Heart left ventricle (tissue), 16 donors: Measurements from ENCODE around the gene PARD3. TPM values are rescaled to one million over a fixed set of nuclear protein-coding genes. Genes with fewer than 3 reads are reported as not detected.

ENCODE experiments used
- ATAC-seq, 4 donors: fragments of 200-7000 bp; cut with Tn5 transposase; one replicate each; pipeline ENCODE4 v1.9.1; 2020 to 2022; ENCODE audit warnings: moderate library complexity in 4 of 4, mild to moderate bottlenecking in 3 of 4, moderate number of reproducible peaks in 1 of 4
- DNase-seq, 5 donors: peaks; one replicate each; pipeline ENCODE4 v3.0.0-alpha.2; 2020
- H3K27ac ChIP-seq, 12 donors: fragments of 200-600 bp; sonication (generic) in 4 of 12; one replicate each; pipeline versions ENCODE4 v1.5.0 to v1.8.0; 2016 to 2022; ENCODE audit warnings: mild to moderate bottlenecking in 2 of 12
- H3K27me3 ChIP-seq, 9 donors: fragments of 200-600 bp; sonication (generic) in 2 of 9; one replicate each; pipeline versions ENCODE4 v1.5.1 to v1.8.0; 2016 to 2022; ENCODE audit warnings: mild to moderate bottlenecking in 3 of 9
- H3K36me3 ChIP-seq, 9 donors: fragments of 200-600 bp; sonication (generic) in 2 of 9; one replicate each; pipeline versions ENCODE4 v1.5.0 to v1.8.0; 2018 to 2022; ENCODE audit warnings: mild to moderate bottlenecking in 2 of 9
- H3K4me1 ChIP-seq, 12 donors: fragments of 200-600 bp; sonication (generic) in 4 of 12; one replicate each; pipeline versions ENCODE4 v1.5.0 to v1.8.0; 2016 to 2022; ENCODE audit warnings: mild to moderate bottlenecking in 3 of 12
- H3K4me3 ChIP-seq, 12 donors: fragments of 200-600 bp; sonication (generic) in 4 of 12; one replicate each; pipeline versions ENCODE4 v1.5.0 to v1.8.0; 2017 to 2022; ENCODE audit warnings: mild to moderate bottlenecking in 9 of 12, moderate library complexity in 4 of 12
- H3K9me3 ChIP-seq, 12 donors: fragments of 200-600 bp; sonication (generic) in 4 of 12; one replicate each; pipeline versions ENCODE4 v1.5.0 to v1.8.0; 2016 to 2022; ENCODE audit warnings: mild to moderate bottlenecking in 1 of 12
- POLR2A ChIP-seq, 2 donors: fragments of 450-650 bp; IDR thresholded peaks; one replicate each; pipeline ENCODE4 v1.6.1; 2017; ENCODE audit warnings: antibody characterized with exemption in 2 of 2, mild to moderate bottlenecking in 2 of 2, moderate library complexity in 2 of 2
- WGBS, 4 donors: extraction: QIAGEN DNeasy Blood & Tissue Kit in 2 of 4; methylation state at CpG; one replicate each; pipeline versions ENCODE4 v1.1.5 to v1.1.7; 2013 to 2018; 5-methylcytosine and 5-hydroxymethylcytosine counted together
- intact Hi-C, 10 donors: fragments of 100-400 bp; cut with DNase I; formaldehyde crosslinking; loops; one replicate each; pipeline versions ENCODE4 v1.11.1 to v1.14.2; 2022
- polyA plus RNA-seq, 2 donors: library from polyadenylated mRNA; stranded (reverse); fragments of 200-250 nt; gene quantifications; one replicate each; pipeline ENCODE4 v1.2.3, GENCODE V29; 2013
- total RNA-seq, 9 donors: library from RNA; depleted of rRNA in 2 of 9; stranded (reverse); fragments of >200 nt in 2 of 9; fragmentation: NEBNext Ultra II Directional in 3 of 9; extraction: Animal tissue kit (Norgen Biotek cat#: 25700) in 3 of 9; gene quantifications; one replicate each; pipeline versions ENCODE4 v1.1.0 to v1.2.4, GENCODE V29; 2016 to 2023
- TF ChIP-seq, protein P1 (sequence below), 12 donors: fragments of 200-600 bp; sonication (generic) in 4 of 12; IDR thresholded peaks; one replicate each; pipeline versions ENCODE4 v1.5.0 to v1.8.0; 2018 to 2022; ENCODE audit warnings: antibody characterized with exemption in 12 of 12, mild to moderate bottlenecking in 5 of 12
- donor health status: ischemic (EF 13 %, LVEDD 7.1; RV severe dilation, severe dysfunction).
- donor health status: healthy with polysubstance abuse.
- donor health status: DM: no; HTN: yes; CAD: no.
- donor health status: DM: no; HTN: no; CAD: no.
- donor health status: ischemic (EF 25% LVEDD 6.9; RV normal size, moderate dysfunction).
- donor health status: ischemic (EF 25% LVEDD 5.7; RV mildly dilated, moderate dysfunction).
- donor health status: healthy.
- donor health status: DM: yes; HTN: yes; CAD: no.
- donor health status: ischemic (EF 35%, LVEDD 5.7; RV mildly dilated, moderate dysfunction).
- donor health status: nonischemic (EF 11% LVEDD 7.7; RV severe dilation, severe dysfunction).
- donor health status: DM: yes; HTN: yes; CAD: no.
- donor health status: PGD.
- donor health status: ischemic (EF 29% LVEDD 5.4; RV normal size, mild dysfunction).
- donor health status: nonischemic (EF 23%, LVEDD 6.1; RV moderate dilation, normal function).

The PARD3 gene
- total and polyA plus RNA-seq, 11 donors: 24.8 to 69.7 (median 33.1) TPM

DNA sequence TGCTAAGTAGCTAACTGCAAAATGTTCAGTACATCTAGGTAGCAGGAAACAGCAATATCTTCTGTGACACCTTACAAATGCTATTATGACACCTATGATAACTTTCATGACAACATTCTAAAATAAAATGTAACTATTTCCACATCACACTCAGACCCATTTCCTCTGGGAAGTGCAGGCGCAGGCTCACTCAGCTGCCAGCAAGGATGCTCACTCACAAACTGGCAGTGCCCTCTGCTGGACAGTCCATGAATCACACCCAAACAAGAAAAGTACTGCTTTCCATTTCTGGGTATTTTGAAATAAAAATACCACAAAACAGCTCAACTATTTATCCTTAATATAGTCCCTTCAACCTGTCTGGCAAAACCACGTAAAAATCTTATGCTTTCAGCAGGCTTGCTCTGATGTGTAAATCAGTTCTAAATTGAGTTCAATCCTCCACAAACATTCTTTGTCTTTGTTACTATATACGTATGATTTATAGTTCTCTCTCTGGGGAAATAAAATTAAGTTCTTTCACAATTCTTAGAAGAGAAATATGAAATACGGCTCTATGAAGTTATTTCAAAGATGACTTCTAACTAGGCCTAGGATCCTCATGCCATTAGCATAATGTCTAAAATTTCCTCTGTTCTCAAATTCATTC, 176.6 kb downstream of the PARD3 start:
- ATAC-seq: peak; percentile 53 to 81 (median 73)
- no peaks in the 10 kb centered on the region for H3K9me3 ChIP-seq
- TF ChIP-seq POLR2A (IDR thresholded peaks at IDR 0.05): no peak
- TF ChIP-seq, protein P1, sequence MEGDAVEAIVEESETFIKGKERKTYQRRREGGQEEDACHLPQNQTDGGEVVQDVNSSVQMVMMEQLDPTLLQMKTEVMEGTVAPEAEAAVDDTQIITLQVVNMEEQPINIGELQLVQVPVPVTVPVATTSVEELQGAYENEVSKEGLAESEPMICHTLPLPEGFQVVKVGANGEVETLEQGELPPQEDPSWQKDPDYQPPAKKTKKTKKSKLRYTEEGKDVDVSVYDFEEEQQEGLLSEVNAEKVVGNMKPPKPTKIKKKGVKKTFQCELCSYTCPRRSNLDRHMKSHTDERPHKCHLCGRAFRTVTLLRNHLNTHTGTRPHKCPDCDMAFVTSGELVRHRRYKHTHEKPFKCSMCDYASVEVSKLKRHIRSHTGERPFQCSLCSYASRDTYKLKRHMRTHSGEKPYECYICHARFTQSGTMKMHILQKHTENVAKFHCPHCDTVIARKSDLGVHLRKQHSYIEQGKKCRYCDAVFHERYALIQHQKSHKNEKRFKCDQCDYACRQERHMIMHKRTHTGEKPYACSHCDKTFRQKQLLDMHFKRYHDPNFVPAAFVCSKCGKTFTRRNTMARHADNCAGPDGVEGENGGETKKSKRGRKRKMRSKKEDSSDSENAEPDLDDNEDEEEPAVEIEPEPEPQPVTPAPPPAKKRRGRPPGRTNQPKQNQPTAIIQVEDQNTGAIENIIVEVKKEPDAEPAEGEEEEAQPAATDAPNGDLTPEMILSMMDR (IDR thresholded peaks at IDR 0.05): peak; percentile 91 to 97 (median 93)
- peak; percentile 79 to 88 (median 82) for DNase-seq
- no peaks in the 10 kb centered on the region for H3K27me3 ChIP-seq
- intact Hi-C loops: loop anchor here in 9 of 10 donors (2.0 to 10.0 kb wide), 15 partner anchors 111 to 1626 kb away; partner anchors contain the start of gene NRP1 (in 6 of the 9)
- 27 to 34% (median 30%) methylated on average over 4 of the region's 4 CpGs for WGBS, 4 donors
- peak overlapping the region in 2 of 12 donors; percentile 14 to 33 for H3K27ac ChIP-seq
- H3K4me1 ChIP-seq: peaks cover 0 to 26% (median 17%) of the 10 kb centered on the region in 12 donors
- no peaks in the 10 kb centered on the region for H3K36me3 ChIP-seq
- H3K4me3 ChIP-seq: no peak overlapping the region

DNA sequence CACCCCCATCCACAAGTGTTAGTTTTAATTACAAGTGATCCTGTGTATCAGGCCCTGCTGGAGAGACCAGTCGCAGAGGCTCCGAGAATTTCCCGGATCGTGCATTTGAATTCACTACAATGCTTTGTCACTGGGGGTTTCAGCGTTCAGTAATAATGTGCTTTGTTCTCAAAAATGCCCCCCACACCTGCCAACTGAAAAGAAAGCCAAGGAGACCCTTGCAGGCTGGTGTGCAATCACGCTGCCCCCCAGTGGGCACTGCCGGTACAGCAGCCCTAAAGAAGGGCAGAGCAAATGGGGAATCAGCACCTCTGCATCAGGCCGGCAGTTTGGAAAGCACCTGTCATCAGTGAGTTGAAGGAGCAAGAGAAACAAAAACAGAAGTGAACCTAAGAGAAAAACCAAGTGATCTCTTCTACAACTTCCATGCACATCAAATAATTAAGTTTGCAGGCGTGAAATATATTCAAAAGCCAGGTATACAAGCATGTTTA, 177.6 kb downstream of the PARD3 start:
- no peak overlapping the region for H3K27ac ChIP-seq
- no peaks in the 10 kb centered on the region for H3K9me3 ChIP-seq
- intact Hi-C loops: loop anchor here in 9 of 10 donors (2.0 to 10.0 kb wide), 15 partner anchors 110 to 1625 kb away; partner anchors contain the start of gene NRP1 (in 6 of the 9)
- ATAC-seq (peak; percentile 25 to 72 (median 58)), DNase-seq (peak; percentile 28 to 75 (median 64))
- H3K27me3 ChIP-seq: no peaks in the 10 kb centered on the region
- no peak for TF ChIP-seq POLR2A (IDR thresholded peaks at IDR 0.05)
- TF ChIP-seq, protein P1 (IDR thresholded peaks at IDR 0.05): peak; percentile 91 to 97 (median 94)
- H3K36me3 ChIP-seq: no peaks in the 10 kb centered on the region
- 26 to 37% (median 32%) methylated on average over 9 of the region's 9 CpGs for WGBS, 4 donors
- peaks cover 0 to 25% (median 17%) of the 10 kb centered on the region in 12 donors for H3K4me1 ChIP-seq
- H3K4me3 ChIP-seq: no peak overlapping the region

- no peak for TF ChIP-seq POLR2A (IDR thresholded peaks at IDR 0.05)
- TF ChIP-seq, protein P1 (IDR thresholded peaks at IDR 0.05): no peak
- no peaks in the 10 kb centered on the region for H3K27me3 ChIP-seq
- H3K36me3 ChIP-seq: no peaks in the 10 kb centered on the region
- no peak overlapping the region for H3K27ac ChIP-seq
- H3K9me3 ChIP-seq: no peaks in the 10 kb centered on the region
- H3K4me3 ChIP-seq: no peak overlapping the region
- intact Hi-C loops: loop anchor here in 9 of 10 donors (5.0 to 10.0 kb wide), 13 partner anchors 108 to 1623 kb away; partner anchors contain the start of gene NRP1 (in 6 of the 9)
- 95 to 99% (median 97%) methylated on average over 6 of the region's 6 CpGs for WGBS, 4 donors
- peaks cover 0 to 20% (median 15%) of the 10 kb centered on the region in 12 donors for H3K4me1 ChIP-seq
- ATAC-seq (no peak), DNase-seq (no peak)
These were observed 180.0 kb downstream of the PARD3 start for GRCh38 chr10:34635111-34635510.

DNA sequence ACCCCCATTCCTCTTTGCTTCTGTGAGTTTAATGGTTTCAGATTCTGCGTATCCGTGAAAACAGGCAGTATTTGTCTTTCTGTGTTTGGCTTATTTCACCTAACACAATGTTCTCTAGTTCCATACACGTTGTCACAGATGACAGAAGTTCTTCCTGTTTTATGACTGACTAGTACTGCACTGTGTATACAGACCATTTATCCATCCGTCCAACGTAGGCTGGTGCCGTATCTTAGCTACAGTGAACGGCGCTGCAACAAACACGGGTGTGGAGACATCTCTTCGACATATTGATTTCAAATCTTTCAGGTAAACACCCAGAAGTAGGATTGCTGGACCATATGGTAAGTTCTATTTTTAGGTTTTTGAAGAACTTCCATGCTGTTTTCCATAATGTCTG, 181.7 kb downstream of the PARD3 start:
- no peaks in the 10 kb centered on the region for H3K36me3 ChIP-seq
- no peak for ATAC-seq
- WGBS, 4 donors: 89 to 94% (median 92%) methylated on average over 10 of the region's 10 CpGs
- H3K9me3 ChIP-seq: no peaks in the 10 kb centered on the region
- intact Hi-C loops: loop anchor here in 6 of 10 donors (10.0 kb wide), 5 partner anchors 399 to 1519 kb away; partner anchors contain the start of gene NRP1 (in 1 of the 6)
- no peak for DNase-seq
- peaks cover 0 to 21% (median 14%) of the 10 kb centered on the region in 12 donors for H3K4me1 ChIP-seq
- H3K4me3 ChIP-seq: no peak overlapping the region
- H3K27ac ChIP-seq: no peak overlapping the region
- TF ChIP-seq, protein P1 (IDR thresholded peaks at IDR 0.05): no peak
- TF ChIP-seq POLR2A (IDR thresholded peaks at IDR 0.05): no peak
- H3K27me3 ChIP-seq: no peaks in the 10 kb centered on the region
